HG03039 (cell line): ENCODE results near the gene PRKG1.

Experiments
- ATAC-seq: cut with Tn5 transposase; IDR thresholded peaks from one replicate; pipeline ENCODE4 v1.9.1; 2021; ENCODE audit warnings: mild to moderate bottlenecking, moderate library complexity; ENCODE audit not compliant: unreplicated experiment

The PRKG1 gene

DNA sequence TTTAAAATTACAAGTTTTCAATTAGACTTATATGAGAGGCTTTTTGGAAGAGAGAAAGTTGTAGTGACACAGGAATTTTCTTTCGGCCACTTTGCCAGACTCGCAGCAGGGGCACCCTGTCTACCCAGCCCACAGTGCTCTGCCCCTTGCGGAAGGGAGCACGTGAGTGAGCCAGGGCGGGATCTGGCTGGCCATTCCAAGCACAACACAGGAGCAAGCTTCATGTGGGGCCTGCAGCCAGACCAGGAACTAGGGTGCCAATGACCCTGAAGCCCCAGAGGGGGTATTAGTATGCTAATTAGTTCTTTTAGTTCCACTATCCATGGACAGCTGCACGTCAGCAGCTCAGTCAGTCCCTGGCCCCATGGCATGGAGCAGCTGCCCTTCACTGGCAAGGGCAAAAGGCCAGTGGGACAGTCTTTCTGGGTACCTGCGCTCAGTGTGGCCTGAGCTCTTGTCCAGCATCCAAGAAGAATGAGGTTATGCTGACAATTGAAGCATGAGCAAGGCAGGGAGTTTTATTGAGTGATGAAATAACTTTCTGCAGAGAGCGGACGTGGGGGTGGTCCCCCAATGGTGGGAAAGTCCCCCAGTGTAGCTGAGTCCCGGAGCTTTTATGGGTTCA is 876.2 kb downstream of the PRKG1 start:
- ATAC-seq: no peak

DNA sequence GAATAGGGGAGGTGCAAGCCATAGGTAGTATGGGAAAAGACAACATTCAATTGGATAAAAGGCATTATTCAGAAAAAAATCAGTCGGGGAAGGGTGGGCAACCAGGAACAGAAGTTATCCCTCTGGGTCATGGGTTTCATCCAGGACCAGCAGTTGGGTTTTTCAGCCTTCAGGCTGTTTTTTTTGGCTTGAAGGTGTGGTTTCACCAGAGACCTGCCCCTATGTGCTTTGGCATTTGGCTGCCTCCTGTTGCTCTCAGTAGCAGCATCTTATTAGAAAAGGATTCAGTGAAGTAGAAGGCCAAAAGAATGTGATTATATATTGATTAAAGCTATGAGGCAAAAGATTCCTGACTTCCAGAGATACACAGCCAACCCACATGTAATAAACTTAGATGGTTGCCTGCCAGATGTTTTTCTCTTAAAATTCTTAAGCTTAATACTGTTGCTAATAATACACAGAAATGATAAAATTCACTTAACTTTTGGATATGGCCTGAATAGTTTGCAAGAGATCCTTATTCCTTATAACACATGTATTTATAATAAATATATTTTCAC is 876.8 kb downstream of the PRKG1 start:
- ATAC-seq: no peak

DNA sequence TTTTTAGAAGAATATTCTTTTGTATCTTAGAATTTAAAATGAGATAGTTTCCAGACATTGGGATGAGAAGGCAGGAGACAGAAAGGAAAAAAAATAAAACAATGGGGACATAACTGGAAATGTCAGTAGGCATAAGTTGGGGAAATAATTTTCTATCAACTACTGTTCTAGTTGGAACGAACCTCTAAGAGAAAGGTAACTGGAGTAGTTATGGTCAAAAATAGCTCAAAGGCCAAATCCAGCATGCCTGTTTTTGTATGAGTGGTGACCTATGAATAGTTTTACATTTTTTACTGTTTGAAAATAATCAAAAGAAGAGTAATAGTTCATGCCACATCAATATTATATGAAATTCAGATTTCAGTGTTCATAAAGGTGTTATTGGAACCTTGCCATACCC is 877.3 kb downstream of the PRKG1 start:
- no peak for ATAC-seq

DNA sequence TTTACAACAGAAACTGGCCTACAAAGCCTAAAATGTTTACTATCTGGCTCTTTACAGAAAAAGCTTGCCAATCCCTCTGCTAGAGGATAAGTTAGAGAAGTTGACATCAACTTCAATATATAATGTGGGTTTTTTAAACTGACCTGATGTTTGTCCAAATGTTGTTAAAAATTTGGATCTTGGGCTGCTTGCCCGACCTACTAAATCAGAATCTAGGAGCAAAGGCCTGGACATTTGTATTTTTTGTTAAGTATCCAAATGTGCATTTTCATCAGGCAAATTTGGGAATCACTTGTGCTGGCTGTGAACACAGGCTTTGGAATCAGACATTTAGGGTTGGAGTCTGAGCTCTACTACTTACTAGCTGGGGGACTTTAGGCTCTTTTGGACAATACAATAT is 877.8 kb downstream of the PRKG1 start:
- no peak for ATAC-seq

DNA sequence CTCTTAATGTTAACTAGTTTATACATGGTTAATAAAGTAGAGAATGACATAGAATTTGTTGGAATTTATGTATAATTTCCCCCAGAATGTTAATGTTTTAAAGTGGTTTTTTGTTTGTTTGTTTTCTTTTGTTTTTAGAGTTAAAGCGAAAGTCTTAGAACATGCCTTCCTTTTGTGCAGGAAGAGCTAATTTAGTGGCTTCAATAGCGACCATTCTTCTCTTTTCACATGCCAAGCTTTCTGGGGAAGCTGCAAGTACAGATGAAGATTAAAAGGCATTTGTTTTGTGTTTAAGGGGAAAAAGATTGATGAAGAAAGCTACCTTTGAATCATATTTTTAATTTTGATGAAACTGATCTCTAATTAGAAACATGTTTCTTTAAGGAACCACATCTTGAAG is 881.4 kb downstream of the PRKG1 start:
- no peak for ATAC-seq

DNA sequence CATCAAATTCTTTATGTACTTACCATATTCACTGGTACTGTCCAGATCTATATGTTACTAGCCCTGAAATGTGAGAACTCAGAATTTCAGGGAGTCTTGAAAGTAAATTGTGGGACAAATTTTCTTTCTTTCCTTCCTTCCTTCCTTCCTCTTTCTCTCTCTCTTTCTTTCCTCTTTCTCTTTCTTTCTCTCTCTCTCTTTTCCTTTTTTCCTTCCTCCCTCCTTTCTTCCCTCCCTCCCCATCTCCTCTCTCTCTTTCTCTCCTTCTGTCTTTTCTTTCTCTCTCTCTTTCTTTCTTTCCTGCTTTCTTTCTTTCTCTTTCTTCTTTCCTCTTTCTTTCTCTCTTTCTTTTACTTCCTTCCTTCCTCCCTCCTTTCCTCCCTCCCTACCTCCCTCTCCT is 882.5 kb downstream of the PRKG1 start:
- ATAC-seq: no peak

DNA sequence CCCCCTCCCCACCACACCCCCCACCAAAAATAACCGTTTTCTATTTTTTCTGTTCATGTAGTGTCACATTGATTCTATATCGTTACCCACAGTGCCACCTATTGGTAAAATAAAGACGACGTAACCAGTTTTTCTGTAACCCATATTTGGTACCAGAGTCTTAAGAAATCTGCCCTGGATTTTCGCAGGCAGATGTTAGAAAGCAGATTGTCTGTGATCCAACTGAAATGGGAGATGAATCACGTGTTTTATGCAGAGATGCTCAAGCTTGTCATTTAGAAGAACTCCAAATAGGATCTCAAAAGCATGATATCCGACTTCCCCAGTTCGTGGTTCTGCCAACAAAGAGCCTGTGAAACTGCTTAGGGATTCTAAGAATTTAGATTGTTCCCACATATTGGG is 886.2 kb downstream of the PRKG1 start:
- peak; percentile 74 for ATAC-seq

DNA sequence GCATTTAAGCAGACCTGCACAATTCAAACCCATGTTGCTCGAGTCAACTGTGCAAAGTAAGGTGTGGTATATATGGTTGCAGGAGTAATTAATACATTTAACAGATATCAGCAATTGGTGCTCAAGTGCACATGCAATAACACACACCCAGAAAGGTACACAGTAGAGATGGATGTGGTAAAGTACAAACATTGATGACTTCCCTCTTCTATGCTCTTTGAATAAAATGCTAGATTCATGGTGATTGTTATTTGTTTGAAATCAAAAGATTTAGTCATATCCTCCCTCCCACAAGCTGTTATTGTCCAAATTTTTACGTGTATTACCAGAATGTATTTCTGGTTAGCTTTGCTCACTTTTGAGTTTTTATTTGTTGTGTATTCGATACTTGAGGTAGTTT is 887.1 kb downstream of the PRKG1 start:
- no peak for ATAC-seq

DNA sequence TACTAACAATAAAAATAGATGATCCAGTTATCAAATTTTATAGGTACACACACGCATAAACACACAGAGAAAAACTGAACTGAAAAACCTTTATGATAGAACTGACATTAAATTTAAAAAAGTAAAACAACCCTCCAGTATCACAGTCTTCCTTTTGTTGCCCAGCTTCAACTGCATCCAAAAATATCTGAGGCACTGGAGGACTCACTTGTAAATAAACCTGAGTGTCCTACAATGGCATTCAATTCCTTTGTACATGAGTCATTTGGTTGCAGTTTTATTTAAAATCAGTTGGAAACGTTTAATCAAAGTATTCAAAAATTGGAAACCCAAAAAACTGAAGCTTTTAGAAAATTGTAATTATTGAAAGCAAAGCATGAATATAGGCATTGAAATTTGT is 890.3 kb downstream of the PRKG1 start:
- no peak for ATAC-seq

DNA sequence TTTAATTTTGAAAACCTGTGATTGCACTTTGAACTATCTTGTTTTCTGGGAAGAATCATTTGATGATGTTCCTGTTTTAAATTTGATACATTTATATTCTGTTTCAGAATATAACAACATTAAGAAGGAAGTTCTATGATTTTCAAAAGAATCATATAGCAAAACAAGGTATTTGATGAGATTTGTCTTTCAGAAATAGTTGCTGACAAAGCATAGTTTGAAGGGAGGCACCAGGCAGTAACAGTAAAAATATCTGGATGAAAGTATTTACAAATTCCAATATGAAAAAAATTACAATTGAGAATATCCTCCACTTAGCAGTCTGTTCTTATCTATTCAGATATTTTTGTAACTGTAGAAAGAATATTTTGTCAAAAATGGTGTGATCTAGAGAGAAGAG is 891.2 kb downstream of the PRKG1 start:
- ATAC-seq: no peak

DNA sequence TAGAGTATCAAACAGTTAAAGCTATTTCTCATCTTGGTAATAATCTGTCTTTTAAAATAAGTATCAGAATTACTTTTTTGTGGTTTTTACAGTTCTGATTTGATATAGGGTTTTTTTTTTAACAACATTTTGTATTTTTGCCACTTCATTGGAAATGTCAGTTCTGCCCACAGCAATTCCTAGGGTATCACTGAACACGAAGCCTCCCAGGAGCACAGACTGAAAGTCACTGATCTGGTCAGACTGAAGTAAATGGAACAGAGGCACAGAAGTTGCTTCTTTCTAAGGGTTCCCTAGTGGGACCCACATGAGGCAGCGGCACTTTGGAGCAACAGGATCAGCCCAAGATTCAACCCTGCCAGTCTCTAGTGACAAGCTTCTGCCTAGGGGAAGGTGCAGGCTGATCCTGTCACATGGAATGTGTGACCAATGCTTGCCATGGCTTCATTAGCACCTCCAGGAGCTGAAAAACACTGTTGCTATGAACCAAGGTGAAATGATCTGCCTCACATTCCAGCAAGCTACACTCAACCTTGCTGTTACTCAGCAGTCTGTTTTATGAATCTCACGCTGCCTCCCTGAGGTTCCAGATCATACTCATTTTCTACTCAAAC is 898.6 kb downstream of the PRKG1 start:
- ATAC-seq: no peak

DNA sequence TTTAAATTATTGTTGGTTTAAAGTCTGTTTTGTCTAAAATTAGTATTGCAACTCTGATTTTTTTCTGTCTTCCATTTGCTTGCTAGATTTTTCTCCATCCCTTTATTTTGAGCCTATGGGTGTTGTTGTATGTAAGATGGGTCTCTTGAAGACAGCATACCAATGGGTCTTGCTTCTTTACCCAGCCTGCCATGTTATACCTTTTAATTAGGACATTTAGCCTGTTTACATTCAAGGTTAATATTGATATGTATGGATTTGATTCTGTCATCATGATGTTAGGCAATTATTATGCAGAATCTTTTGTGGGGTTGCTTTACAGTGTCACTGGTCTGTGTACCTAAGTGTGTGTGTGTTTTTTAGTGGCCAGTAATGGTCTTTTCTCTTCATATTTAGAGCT is 906.5 kb downstream of the PRKG1 start:
- no peak for ATAC-seq

DNA sequence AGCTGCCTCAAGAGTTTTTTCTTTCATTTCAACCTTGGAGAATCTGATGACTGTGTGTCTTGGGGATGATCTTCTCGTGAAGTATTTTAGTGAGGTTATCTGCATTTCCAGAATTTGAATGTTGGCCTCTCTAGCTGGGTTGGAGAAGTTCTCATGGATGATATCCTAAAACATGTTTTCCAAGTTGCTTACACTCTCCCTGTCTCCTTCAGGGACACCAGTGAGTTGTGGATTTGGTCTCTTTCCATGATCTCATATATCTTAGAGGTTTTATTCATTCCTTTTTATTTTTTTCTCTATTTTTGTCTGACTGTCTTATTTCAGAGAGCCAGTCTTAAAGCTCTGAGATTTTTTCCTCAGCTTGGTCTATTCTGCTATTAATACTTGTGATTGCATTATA is 907.4 kb downstream of the PRKG1 start:
- no peak for ATAC-seq

DNA sequence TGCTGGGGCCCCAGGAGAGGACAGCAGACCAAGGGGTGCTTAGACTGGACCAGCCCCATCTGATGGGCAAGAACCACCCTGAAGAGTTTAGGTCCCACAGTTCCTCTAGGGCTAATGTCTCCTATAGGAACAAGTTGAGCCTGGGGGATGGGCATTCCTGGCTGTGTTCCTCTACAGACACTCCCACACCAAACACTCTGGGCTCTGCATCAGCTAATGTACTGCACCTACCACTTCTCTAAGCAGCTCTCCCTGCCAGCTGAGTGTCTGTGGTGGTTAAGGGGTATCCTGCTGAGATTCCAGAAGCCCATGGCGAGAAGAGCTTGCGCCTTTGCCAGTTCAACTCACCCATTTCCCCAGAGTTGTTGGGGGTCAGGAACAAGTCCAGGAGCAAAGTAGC is 909.2 kb downstream of the PRKG1 start:
- no peak for ATAC-seq

DNA sequence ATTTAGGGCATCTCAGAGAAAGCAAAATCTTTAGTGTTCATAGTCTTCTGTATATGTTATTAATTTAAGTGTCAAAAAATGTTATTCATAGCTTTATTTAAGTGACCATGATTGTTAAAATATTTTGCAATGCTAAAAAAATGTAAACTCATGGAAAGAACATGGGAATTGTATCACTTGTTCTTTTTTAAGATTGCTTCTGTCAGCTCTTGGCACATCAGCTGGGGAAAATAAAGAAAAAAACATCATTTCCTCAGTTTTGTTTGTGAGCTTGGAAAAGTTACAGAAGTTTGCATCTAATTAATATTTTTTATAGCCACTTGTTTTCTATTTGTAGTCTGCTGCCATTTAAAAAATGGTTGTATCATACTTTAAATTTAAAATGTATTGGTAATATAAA is 911.0 kb downstream of the PRKG1 start:
- no peak for ATAC-seq

DNA sequence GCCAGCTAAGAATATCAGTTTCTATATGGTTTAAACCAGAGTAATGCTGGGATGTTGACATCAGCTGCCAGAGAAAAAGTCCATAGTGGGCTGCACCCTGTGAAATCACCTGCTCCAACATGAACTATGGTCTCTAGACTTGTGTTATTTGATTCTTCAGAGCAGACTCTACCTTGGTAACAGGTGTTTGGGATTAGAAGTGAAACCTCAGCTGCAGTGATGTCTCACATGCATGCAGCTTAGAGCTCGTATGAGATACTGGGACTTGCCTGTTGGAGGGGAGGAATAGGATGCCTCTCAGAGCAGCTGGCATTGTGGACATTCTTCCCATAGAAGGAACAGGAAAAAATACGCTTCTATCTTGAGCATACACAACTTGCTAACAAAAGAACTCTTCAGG is 912.2 kb downstream of the PRKG1 start:
- ATAC-seq: no peak

DNA sequence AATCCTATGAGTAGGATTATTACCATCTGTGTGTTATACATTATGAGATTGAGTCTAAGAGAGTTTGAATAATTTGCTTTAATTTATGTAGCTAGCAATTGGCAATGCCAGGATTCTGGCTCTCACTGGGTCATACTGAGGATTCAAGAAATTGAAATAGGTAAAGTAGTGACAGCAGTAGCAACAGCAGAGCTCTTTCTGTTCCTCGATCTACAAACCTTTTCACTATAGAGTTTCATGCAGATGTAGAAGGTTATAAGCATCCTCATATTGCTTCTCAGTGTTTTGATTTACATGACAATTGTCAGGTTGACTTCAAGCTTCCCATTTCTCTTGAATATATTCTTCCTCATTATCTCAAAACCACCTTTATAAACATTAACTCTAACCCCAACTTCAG is 919.2 kb downstream of the PRKG1 start:
- ATAC-seq: no peak

DNA sequence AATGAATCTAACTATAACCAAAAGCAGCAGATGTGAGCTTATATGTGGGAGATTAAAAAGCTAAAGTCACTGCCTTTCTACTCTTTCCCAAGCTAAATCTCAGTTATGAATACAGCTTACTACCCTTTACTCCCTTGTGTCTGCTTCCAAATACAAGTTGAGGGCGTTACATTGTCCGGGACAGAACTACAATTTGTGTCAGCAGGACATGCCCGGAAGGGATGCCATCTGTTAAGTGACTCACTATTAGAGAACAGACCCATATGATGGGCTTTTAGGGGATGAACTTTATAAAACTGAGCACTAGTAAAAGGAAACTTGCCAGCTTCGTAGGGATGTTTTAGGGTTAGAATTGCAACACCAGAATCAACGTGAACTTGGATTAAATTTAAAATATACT is 924.8 kb downstream of the PRKG1 start:
- no peak for ATAC-seq

DNA sequence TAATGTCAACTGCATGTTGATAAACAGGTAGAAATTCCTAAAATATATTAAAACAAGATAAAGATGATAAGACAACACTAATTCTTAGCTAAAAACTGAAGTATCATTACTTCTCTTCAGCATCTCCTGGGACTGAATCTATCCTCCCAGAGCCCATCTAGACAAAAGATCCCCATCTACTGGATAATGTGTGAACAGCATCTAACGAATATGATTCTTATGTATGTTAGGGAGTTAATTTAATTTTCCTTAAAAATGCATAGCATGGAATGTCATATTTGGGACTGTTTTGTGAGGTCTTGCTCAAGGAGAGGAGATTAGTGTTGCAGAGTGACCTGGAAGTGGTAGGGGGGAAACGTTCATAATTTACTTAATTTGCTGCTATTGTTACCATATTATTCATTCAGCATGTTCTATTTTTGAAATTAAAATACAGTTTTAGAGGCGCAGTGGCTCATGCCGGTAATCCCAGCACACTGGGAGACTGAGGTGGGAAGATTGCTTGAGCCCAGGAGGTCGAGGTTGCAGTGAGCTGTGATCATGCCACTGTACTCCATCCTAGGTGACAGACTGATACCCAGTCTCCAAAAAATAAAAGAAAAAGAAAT is 930.2 kb downstream of the PRKG1 start:
- ATAC-seq: peak; percentile 70

DNA sequence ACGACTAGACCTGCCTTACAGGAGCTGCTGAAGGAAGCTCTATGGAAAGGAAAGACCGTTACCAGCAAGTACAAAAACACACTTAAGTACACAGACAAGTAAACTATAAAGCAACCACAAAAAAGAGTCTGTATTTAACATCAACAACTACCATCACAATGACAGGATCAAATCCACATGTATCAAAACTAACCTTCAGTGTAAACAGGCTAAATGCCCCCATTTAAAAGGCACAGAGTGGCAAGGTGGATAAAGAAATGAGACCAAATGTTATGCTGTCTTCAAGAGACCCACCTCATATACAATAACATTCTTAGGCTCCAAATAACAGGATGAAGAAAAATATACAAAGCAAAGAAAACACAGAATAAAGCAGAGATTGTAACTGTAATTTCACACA is 932.8 kb downstream of the PRKG1 start:
- ATAC-seq: no peak

DNA sequence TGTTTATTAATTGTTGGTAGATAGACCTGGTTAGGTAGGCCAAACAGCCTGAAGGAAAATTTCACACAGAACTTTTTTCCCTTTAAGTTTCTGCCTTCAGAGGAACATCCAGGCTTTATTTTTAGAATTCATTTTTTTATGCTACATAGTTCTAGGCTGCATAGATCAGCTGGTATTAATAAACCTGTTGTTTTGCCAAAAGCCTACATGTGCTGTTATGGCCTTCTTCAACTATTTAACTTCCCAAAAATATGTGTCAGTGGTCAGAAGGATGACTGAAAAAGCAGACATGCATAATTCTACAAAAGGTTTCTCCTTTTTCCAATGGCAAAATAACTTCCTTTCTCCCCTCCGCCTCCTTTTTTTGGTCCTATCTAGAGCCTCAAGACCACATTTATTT is 936.8 kb downstream of the PRKG1 start:
- no peak for ATAC-seq

DNA sequence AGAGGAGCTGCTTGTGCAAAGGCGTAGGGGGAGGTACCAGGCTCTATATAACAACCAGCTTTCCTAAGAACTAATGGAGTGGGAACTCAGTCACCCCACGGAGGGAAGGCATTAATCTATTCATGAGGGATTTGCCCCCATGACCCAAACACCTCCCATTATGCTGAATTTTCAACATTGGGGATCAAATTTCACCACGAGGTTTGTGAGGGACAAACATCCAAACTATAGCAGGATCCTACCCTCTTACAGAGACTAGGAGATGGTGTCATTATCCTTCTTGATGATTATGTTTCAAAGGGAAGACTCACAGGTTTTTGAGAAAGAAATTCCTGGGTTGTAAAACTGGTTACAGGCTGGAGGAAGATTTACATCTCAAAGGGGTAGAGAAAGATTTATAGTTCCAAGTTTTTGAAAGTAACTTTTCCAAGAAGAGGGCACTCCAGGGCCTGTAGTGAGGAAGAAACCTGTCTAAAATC is 944.8 kb downstream of the PRKG1 start:
- ATAC-seq: no peak
